ENCODE results near the gene RHEB. TPM values are rescaled to one million over a fixed set of nuclear protein-coding genes. Genes with fewer than 3 reads are reported as not detected.

The RHEB gene
- total RNA-seq, 4 donors from 2014 or later, result 34.7 to 46.9 (median 41.5) TPM

DNA sequence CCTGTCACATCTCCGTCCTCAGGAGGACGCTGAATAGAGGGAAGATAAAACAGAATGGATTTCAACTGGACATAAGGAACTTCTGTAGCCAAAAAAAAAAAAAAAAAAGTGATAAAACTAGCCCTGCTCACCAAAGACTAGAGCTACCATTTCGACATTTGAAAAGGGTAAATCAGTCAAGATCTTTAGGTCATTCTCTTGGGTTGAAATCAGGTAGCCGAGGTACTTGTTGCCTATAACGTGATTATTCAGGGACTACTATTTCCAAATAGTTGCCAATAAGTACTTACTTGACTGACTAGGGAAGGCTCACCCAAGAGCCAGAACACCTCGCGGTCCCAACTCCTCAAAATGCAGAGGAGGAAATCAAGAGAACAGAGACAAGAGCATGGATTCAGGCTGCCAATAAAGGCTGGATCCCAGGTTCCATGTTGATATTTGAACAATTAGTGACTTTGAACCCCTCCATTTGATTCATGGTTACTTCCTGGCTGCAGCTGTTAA is 2.0 kb downstream of the RHEB start:
- H3K4me1 ChIP-seq, result peaks cover 0 to 38% (median 6%) of the 10 kb centered on the region in 4 donors
- peak overlapping the region; percentile 99 to 100 (median 100) for H3K27ac ChIP-seq
- no peaks in the 10 kb centered on the region for H3K36me3 ChIP-seq
- no peak for DNase-seq
- H3K27me3 ChIP-seq, result no peaks in the 10 kb centered on the region
- TF ChIP-seq, protein P1, sequence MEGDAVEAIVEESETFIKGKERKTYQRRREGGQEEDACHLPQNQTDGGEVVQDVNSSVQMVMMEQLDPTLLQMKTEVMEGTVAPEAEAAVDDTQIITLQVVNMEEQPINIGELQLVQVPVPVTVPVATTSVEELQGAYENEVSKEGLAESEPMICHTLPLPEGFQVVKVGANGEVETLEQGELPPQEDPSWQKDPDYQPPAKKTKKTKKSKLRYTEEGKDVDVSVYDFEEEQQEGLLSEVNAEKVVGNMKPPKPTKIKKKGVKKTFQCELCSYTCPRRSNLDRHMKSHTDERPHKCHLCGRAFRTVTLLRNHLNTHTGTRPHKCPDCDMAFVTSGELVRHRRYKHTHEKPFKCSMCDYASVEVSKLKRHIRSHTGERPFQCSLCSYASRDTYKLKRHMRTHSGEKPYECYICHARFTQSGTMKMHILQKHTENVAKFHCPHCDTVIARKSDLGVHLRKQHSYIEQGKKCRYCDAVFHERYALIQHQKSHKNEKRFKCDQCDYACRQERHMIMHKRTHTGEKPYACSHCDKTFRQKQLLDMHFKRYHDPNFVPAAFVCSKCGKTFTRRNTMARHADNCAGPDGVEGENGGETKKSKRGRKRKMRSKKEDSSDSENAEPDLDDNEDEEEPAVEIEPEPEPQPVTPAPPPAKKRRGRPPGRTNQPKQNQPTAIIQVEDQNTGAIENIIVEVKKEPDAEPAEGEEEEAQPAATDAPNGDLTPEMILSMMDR (IDR thresholded peaks at IDR 0.05), result no peak
- no peak for TF ChIP-seq POLR2A (IDR thresholded peaks at IDR 0.05)
- H3K4me3 ChIP-seq, result peak overlapping the region; percentile 88 to 99 (median 94)
- H3K9me3 ChIP-seq, result no peaks in the 10 kb centered on the region

DNA sequence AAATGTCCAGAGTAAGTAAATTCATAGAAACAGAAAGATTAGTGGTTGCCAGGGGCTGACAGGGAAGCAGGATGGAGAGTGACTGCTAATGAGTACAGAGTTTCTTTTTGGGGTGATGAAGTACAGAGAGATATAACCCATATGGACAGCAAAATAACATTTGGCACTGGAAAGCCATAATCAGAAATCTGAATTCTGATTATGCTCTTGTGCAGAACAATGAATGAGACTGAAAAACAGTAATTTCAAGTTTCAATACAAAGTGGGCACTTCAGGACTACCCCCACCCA is 4.5 kb downstream of the RHEB start:
- Histone ChIP-seq H3K4me1 (peaks cover 0 to 37% (median 4%) of the 10 kb centered on the region in 4 donors), H3K4me3 (no peak overlapping the region), H3K27me3 (no peaks in the 10 kb centered on the region), H3K36me3 (no peaks in the 10 kb centered on the region), H3K9me3 (no peaks in the 10 kb centered on the region), H3K27ac (no peak overlapping the region)
- DNase-seq, result no peak
- TF ChIP-seq, protein P1 (IDR thresholded peaks at IDR 0.05), result no peak
- no peak for TF ChIP-seq POLR2A (IDR thresholded peaks at IDR 0.05)

DNA sequence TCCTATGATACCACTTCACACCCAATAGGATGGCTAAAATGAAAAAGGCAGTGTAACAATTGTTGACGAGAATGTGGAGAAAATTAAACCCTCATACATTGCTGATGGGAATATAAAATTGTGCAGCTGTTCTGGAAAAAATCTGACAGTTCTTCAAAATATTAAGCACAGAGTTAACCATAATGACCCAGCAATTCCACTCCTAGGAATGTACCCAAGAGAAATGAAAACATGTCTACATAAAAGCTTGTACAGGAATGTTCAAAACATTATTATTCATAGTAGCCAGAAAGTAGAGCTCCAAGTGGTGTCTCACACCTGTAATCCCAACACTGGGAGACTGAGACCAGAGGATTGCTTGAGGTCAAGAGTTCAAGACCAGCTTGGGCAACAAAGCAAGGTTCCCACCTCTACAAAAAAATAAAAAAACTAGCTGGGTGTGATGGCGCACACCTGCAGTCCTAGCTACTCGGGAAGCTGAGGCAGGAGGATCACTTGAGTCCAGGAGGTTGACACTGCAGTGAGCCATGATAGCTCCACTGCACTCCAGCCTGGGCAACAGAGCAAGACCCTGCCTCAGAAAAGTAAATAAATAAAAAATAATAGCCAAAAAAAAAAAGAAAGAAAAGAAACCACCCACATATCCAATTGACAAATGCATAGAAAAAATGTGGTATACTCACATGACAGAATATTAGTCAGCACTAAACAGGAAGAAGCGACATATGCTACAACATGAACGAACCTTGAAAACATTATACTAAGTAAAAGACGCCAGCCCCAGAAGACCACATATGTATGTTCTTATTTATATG is 5.0 kb downstream of the RHEB start:
- DNase-seq, result no peak
- TF ChIP-seq, protein P1 (IDR thresholded peaks at IDR 0.05), result no peak
- no peak for TF ChIP-seq POLR2A (IDR thresholded peaks at IDR 0.05)
- Histone ChIP-seq H3K4me1 (peaks cover 0 to 43% (median 2%) of the 10 kb centered on the region in 4 donors), H3K27me3 (no peaks in the 10 kb centered on the region), H3K36me3 (no peaks in the 10 kb centered on the region), H3K4me3 (no peak overlapping the region), H3K9me3 (no peaks in the 10 kb centered on the region), H3K27ac (no peak overlapping the region)

DNA sequence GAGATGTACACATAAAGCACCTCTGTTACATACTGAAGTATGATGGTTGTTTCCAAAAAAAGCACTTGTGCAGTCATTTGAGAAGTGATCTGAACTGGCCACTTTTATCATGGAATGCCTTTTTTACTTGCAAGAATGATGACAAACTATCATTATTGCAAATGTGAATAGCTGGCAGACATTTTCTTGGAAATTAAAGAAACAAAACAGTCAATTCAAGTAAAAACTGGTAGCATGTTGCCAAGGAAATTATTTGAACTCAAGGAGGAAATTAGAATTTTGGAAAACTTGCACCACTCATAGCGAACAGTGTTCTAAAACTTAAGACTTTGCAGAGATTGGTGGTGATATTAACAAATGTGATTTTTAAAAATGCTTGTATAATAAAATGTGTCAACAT is 6.6 kb downstream of the RHEB start:
- TF ChIP-seq, protein P1 (IDR thresholded peaks at IDR 0.05), result no peak
- TF ChIP-seq POLR2A (IDR thresholded peaks at IDR 0.05), result no peak
- no peak for DNase-seq
- no peak overlapping the region for H3K27ac ChIP-seq

DNA sequence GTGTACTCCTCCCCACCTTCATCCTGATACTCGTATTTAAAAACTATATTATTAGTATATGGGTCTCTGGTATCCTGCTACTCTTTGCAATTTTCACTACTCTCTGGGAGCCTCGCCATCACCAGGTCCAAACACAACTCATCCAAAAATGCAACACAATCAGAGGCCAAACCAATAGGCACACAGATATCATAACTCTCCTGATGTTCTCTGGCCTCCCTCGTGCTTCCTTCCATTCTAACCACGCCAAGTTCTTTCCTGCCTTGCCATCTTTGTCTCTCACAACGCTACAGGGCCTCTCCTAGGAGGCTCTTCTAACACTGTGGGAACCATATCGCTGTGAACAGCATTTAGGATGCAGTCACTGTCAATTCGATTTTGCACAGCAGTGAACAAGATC is 7.3 kb downstream of the RHEB start:
- Histone ChIP-seq H3K27me3 (no peaks in the 10 kb centered on the region), H3K4me3 (no peak overlapping the region), H3K27ac (no peak overlapping the region), H3K4me1 (peaks cover 0 to 50% (median 0%) of the 10 kb centered on the region in 4 donors), H3K36me3 (no peaks in the 10 kb centered on the region), H3K9me3 (no peaks in the 10 kb centered on the region)
- no peak for DNase-seq
- no peak for TF ChIP-seq POLR2A (IDR thresholded peaks at IDR 0.05)
- TF ChIP-seq, protein P1 (IDR thresholded peaks at IDR 0.05), result no peak

More for the DNA sequence above, 6.6 kb downstream of the RHEB start:
- Histone ChIP-seq H3K4me1 (peaks cover 0 to 50% (median 2%) of the 10 kb centered on the region in 4 donors), H3K4me3 (no peak overlapping the region), H3K9me3 (no peaks in the 10 kb centered on the region), H3K27me3 (no peaks in the 10 kb centered on the region), H3K36me3 (no peaks in the 10 kb centered on the region)

Measured in Peyer's patch (tissue), 4 donors.